Vagina (tissue), 2 donors: ENCODE data around the gene AREL1.

Experiments used
- POLR2A ChIP-seq, 2 donors: fragments of 450-650 bp; IDR thresholded peaks; one replicate each; pipeline ENCODE4 v1.6.1; 2017; ENCODE audit warnings: antibody characterized with exemption in 2 of 2, mild to moderate bottlenecking in 2 of 2, moderate library complexity in 2 of 2
- POLR2AphosphoS5 ChIP-seq, 2 donors: sonication (generic); formaldehyde crosslinking; IDR thresholded peaks; one replicate each; pipeline ENCODE4 v1.9.0; 2017; ENCODE audit warnings: antibody characterized with exemption in 2 of 2, mild to moderate bottlenecking in 2 of 2, low read depth in 1 of 2; ENCODE audit not compliant: insufficient read depth in 1 of 2
- TF ChIP-seq, protein P1 (sequence below), 3 experiments: fragments of 450-650 bp in 2 of 3; fragments of 200-600 bp in 1 of 3; sonication (generic) in 1 of 3; IDR thresholded peaks; one replicate each; pipeline ENCODE4 v1.5.1; 2017 to 2019; ENCODE audit warnings: antibody characterized with exemption in 3 of 3, mild to moderate bottlenecking in 2 of 3, moderate library complexity in 2 of 3

DNA sequence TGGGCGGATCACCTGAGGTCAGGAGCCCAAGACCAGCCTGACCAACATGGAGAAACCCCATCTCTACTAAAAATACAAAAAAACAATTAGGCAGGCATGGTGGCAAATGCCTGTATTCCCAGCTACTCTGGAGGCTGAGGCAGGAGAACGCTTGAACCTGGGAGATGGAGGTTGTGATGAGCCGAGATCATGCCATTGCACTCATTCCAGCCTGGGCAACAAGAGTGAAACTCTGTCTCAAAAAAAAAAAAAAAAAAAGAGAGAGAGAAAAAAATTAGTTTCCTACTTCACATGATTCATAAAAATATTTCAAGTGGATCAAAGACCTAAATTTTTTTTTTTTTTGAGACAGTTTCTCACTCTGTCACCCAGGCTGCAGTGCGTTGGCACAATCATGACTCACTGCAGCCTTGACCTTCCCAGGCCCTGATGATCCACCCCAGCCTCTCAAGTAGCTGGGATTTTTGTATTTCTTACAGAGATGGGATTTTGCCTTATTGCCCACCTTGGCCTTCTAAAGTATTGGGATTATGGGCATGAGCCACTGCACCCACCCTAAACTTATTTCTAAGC lies 25.0 kb upstream of the AREL1 start:
- TF ChIP-seq, protein P1, sequence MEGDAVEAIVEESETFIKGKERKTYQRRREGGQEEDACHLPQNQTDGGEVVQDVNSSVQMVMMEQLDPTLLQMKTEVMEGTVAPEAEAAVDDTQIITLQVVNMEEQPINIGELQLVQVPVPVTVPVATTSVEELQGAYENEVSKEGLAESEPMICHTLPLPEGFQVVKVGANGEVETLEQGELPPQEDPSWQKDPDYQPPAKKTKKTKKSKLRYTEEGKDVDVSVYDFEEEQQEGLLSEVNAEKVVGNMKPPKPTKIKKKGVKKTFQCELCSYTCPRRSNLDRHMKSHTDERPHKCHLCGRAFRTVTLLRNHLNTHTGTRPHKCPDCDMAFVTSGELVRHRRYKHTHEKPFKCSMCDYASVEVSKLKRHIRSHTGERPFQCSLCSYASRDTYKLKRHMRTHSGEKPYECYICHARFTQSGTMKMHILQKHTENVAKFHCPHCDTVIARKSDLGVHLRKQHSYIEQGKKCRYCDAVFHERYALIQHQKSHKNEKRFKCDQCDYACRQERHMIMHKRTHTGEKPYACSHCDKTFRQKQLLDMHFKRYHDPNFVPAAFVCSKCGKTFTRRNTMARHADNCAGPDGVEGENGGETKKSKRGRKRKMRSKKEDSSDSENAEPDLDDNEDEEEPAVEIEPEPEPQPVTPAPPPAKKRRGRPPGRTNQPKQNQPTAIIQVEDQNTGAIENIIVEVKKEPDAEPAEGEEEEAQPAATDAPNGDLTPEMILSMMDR (IDR thresholded peaks at IDR 0.05) = no peak
- TF ChIP-seq POLR2A (IDR thresholded peaks at IDR 0.05) (no peak), POLR2AphosphoS5 (IDR thresholded peaks at IDR 0.05; ENCODE audit: insufficient read depth in 1 of 2, low read depth in 1 of 2) (no peak)
